Measurements from ENCODE around the gene ABCA9.
"Not testable (repeated sequence)": the region's sequence is repeated elsewhere in the genome, so short reads cannot be mapped to it uniquely, and the experiment has no call there.

Gene ABCA9

GRCh38 chr17:69018022-69018615 is 42.6 kb downstream of the ABCA9 start:
- DNase-seq: no peak

GRCh38 chr17:69015631-69016030 is 45.1 kb downstream of the ABCA9 start:
- DNase-seq: no peak

GRCh38 chr17:69012895-69013805 is 47.6 kb downstream of the ABCA9 start:
- no peak for DNase-seq

- DNase-seq: no peak
These were observed 50.8 kb downstream of the ABCA9 start for GRCh38 chr17:69009930-69010329.

- not testable (repeated sequence) for DNase-seq
These were observed 56.0 kb downstream of the ABCA9 start for GRCh38 chr17:69004759-69005158.

- not testable (repeated sequence) for DNase-seq
These were observed 61.0 kb downstream of the ABCA9 start for GRCh38 chr17:68999743-69000142.

GRCh38 chr17:68993112-68993511 is 67.6 kb downstream of the ABCA9 start:
- DNase-seq: no peak

GRCh38 chr17:68987966-68988365 is 72.8 kb downstream of the ABCA9 start:
- DNase-seq: no peak

- DNase-seq: no peak
These were observed 79.4 kb downstream of the ABCA9 start for GRCh38 chr17:68981288-68981687.

- no peak for DNase-seq
These were observed 87.5 kb downstream of the ABCA9 start for GRCh38 chr17:68973098-68973846.

- no peak for DNase-seq
These were observed 88.5 kb downstream of the ABCA9 start for GRCh38 chr17:68972119-68972704.

GRCh38 chr17:68969101-68969500 is 91.6 kb downstream of the ABCA9 start:
- no peak for DNase-seq

- DNase-seq: no peak
These were observed 96.8 kb downstream of the ABCA9 start for GRCh38 chr17:68963958-68964357.

- no peak for DNase-seq
These were observed 99.4 kb downstream of the ABCA9 start for GRCh38 chr17:68961214-68961882.

- not testable (repeated sequence) for DNase-seq
These were observed 101.6 kb downstream of the ABCA9 start for GRCh38 chr17:68959117-68959516.

- DNase-seq: no peak
These were observed 102.8 kb downstream of the ABCA9 start for GRCh38 chr17:68957944-68958343.

- DNase-seq: no peak
These were observed 105.4 kb downstream of the ABCA9 start, which contains the start of gene ABCA8 for GRCh38 chr17:68955181-68955841. Gene ABCA8 (minus strand): TSS chr17:68955392. CDS start chr17:68942034, 13,358 bp downstream.

GRCh38 chr17:68954146-68954896 is 106.4 kb downstream of the ABCA9 start:
- no peak for DNase-seq

GRCh38 chr17:68953340-68953997 is 107.3 kb downstream of the ABCA9 start:
- DNase-seq: no peak

GRCh38 chr17:68950725-68951124 is 110.0 kb downstream of the ABCA9 start:
- no peak for DNase-seq

- DNase-seq: not testable (repeated sequence)
These were observed 112.9 kb downstream of the ABCA9 start for GRCh38 chr17:68947868-68948267.

Data from stimulated activated CD4-positive, alpha-beta T cell treated with anti-CD3 and anti-CD28 coated beads, Interleukin-15, amount 100 ng/mL, for 24 hours (primary cell).